B cell (primary cell): ENCODE measurements around the gene C16orf92. TPM values are rescaled to one million over a fixed set of nuclear protein-coding genes. Genes with fewer than 3 reads are reported as not detected.

Experiments
- ATAC-seq: fragments of 200-7000 bp; cut with Tn5 transposase; one replicate; pipeline ENCODE4 v1.10.0; 2021; ENCODE audit warnings: low read depth, mild to moderate bottlenecking, moderate number of reproducible peaks, moderate library complexity
- CTCF ChIA-PET: fragments of 350-600 bp; sonication (Branson Sonifier 250); formaldehyde crosslinking; loops from one replicate; lab custom pipeline; 2021; ENCODE audit warnings: antibody characterized with exemption, inconsistent platforms; lab: Charles Lee
- POLR2A ChIA-PET: fragments of 350-600 bp; sonication (Branson Sonifier 250); formaldehyde crosslinking; loops from one replicate; lab custom pipeline; 2021; ENCODE audit warnings: antibody characterized with exemption; lab: Charles Lee
- DNase-seq: peaks from one replicate; pipeline ENCODE4 v3.0.0; 2013
- H2AFZ ChIP-seq: 2 replicates; pipeline ENCODE4 v1.6.1; 2012; ENCODE audit warnings: mild to moderate bottlenecking, low read depth, low read length; ENCODE audit not compliant: insufficient read depth, poor library complexity, severe bottlenecking
- H3K27ac ChIP-seq, 2 donors: 1 replicate in 1 of 2; 2 replicates in 1 of 2; pipeline ENCODE4 v1.5.1; 2012 to 2013; ENCODE audit warnings: low read length in 2 of 2, mild to moderate bottlenecking in 2 of 2, moderate library complexity in 1 of 2
- H3K27me3 ChIP-seq, 4 experiments: fragments of 200-600 bp in 1 of 4; sonication (generic) in 1 of 4; replicated peaks in 1 of 4; 1 replicate in 2 of 4; 2 replicates in 2 of 4; pipeline versions ENCODE4 v1.6.1 to v1.7.0; 2013 to 2016; ENCODE audit warnings: low read length in 3 of 4, mild to moderate bottlenecking in 2 of 4, mixed read lengths in 1 of 4, moderate library complexity in 1 of 4; ENCODE audit not compliant: insufficient read depth in 4 of 4, control insufficient read depth in 3 of 4; ENCODE audit errors: control extremely low read depth in 1 of 4
- H3K36me3 ChIP-seq, 2 experiments: replicated peaks in 1 of 2; 1 replicate in 1 of 2; 2 replicates in 1 of 2; pipeline versions ENCODE4 v1.6.1 to v1.7.1; 2013; ENCODE audit warnings: low read length in 1 of 2; ENCODE audit not compliant: insufficient read depth in 2 of 2, control insufficient read depth in 1 of 2; ENCODE audit errors: control extremely low read depth in 1 of 2, extremely low read depth in 1 of 2
- H3K4me1 ChIP-seq, 2 donors: fragments of 200-600 bp in 1 of 2; sonication (generic) in 1 of 2; 1 replicate in 1 of 2; 2 replicates in 1 of 2; pipeline versions ENCODE4 v1.5.1 to v1.6.1; 2013 to 2017; ENCODE audit warnings: low read length in 2 of 2; ENCODE audit not compliant: control insufficient read depth in 2 of 2, insufficient read depth in 2 of 2
- H3K4me2 ChIP-seq: replicated peaks from 2 replicates; pipeline ENCODE3; 2012; ENCODE audit warnings: mild to moderate bottlenecking, low read depth, low read length; ENCODE audit not compliant: poor library complexity, severe bottlenecking
- H3K4me3 ChIP-seq, 5 experiments: fragments of 200-600 bp in 1 of 5; sonication (generic) in 1 of 5; 1 replicate in 3 of 5; 2 replicates in 2 of 5; pipeline versions ENCODE4 v1.5.1 to v1.7.0; 2011 to 2016; ENCODE audit warnings: low read length in 4 of 5, mild to moderate bottlenecking in 4 of 5, low read depth in 2 of 5, control low read depth in 1 of 5, moderate library complexity in 1 of 5; ENCODE audit not compliant: insufficient read depth in 1 of 5; ENCODE audit errors: control extremely low read depth in 1 of 5, extremely low read depth in 1 of 5
- H3K79me2 ChIP-seq: fragments of 200-600 bp; sonication (generic); one replicate; pipeline ENCODE4 v1.6.0; 2016; ENCODE audit warnings: low read length; ENCODE audit not compliant: control insufficient read depth, insufficient read depth
- H3K9ac ChIP-seq: fragments of 200-600 bp; sonication (generic); 2 replicates; pipeline ENCODE4 v1.6.1; 2017; ENCODE audit warnings: mild to moderate bottlenecking, low read length, moderate library complexity
- H3K9me3 ChIP-seq, 3 donors: one replicate each; pipeline versions ENCODE4 v1.6.1 to v1.7.1; 2013; ENCODE audit warnings: low read length in 2 of 3; ENCODE audit not compliant: control insufficient read depth in 2 of 3, insufficient read depth in 1 of 3; ENCODE audit errors: control extremely low read depth in 1 of 3
- H4K20me1 ChIP-seq: 2 replicates; pipeline ENCODE4 v1.6.0; 2012; ENCODE audit warnings: mild to moderate bottlenecking, low read length; ENCODE audit not compliant: insufficient read depth, control insufficient read depth, poor library complexity, severe bottlenecking
- H3K27ac Mint-ChIP-seq: one replicate; pipeline ENCODE4 v1.8.0; 2021; ENCODE audit warnings: mixed read lengths
- H3K27me3 Mint-ChIP-seq: one replicate; pipeline ENCODE4 v1.8.0; 2021; ENCODE audit warnings: mixed read lengths
- H3K4me1 Mint-ChIP-seq: one replicate; pipeline ENCODE4 v1.8.0; 2021; ENCODE audit warnings: mixed read lengths
- H3K4me3 Mint-ChIP-seq: one replicate; pipeline ENCODE4 v1.8.0; 2021; ENCODE audit warnings: mixed read lengths
- H3K9me3 Mint-ChIP-seq: one replicate; pipeline ENCODE4 v1.8.0; 2022; ENCODE audit warnings: mixed read lengths; ENCODE audit not compliant: insufficient read depth
- EZH2 ChIP-seq: IDR thresholded peaks from 2 replicates; pipeline ENCODE4 v1.6.1; 2012; ENCODE audit warnings: borderline replicate concordance, low read depth, mild to moderate bottlenecking, moderate library complexity, low read length; ENCODE audit not compliant: insufficient read depth, poor library complexity, severe bottlenecking
- WGBS: methylation state at CpG from one replicate; pipeline ENCODE4 v1.1.5; 2013; ENCODE audit warnings: missing lambda C conversion rate; ENCODE audit not compliant: insufficient coverage; 5-methylcytosine and 5-hydroxymethylcytosine counted together
- intact Hi-C: fragments of 100-400 bp; cut with micrococcal nuclease; formaldehyde crosslinking; loops from one replicate; pipeline ENCODE4 v1.10.0; 2022
- polyA plus RNA-seq: library from polyadenylated mRNA; depleted of rRNA; stranded (reverse); fragments of >200 nt; gene quantifications from 2 replicates; pipeline ENCODE4 v1.2.3, GENCODE V29; 2012
- total RNA-seq, 2 donors: library from RNA; stranded (reverse); fragments of 120-200 nt in 1 of 2; gene quantifications; 1 replicate in 1 of 2; 2 replicates in 1 of 2; pipeline versions ENCODE4 v1.2.3 to v1.2.4, GENCODE V29; 2013 to 2022
- TF ChIP-seq, protein P1 (sequence below): fragments of 200-600 bp; IDR thresholded peaks from one replicate; pipeline ENCODE4 v1.8.0; 2022; ENCODE audit warnings: antibody characterized with exemption, mild to moderate bottlenecking

C16orf92 gene
- total and polyA plus RNA-seq, 2 donors (not counting 1 experiment from before 2014, with no cell fraction given), result not detected

- H3K27ac Mint-ChIP-seq, result peak within 1 kb of the TSS; percentile 94
- peak; percentile 99 for ATAC-seq
- H3K4me2 ChIP-seq, result peak within 1 kb of the TSS; percentile 98
- H3K9me3 Mint-ChIP-seq, result no peaks in the 10 kb centered on the region
- H2AFZ ChIP-seq, result peak within 1 kb of the TSS; percentile 99
- peak within 1 kb of the TSS; percentile 73 to 79 for H3K27ac ChIP-seq
- CTCF ChIA-PET, result interaction anchor here (0.7 to 2.0 kb wide), 10 partner anchors 10 to 227 kb away, joined by 3 to 14 read pairs (median 4); partner anchors contain the start of genes KCTD13 and TMEM219
- peak within 1 kb of the TSS; percentile 90 for H3K9ac ChIP-seq
- POLR2A ChIA-PET, result interaction anchor here (0.6 to 1.5 kb wide), 9 partner anchors 12 to 775 kb away, joined by 3 to 16 read pairs (median 4); partner anchors contain the start of genes HIRIP3, KCTD13, TBX6 and TMEM219
- peak; percentile 98 for DNase-seq
- intact Hi-C loops, result loop anchor here (1.0 to 5.0 kb wide), 9 partner anchors 11 to 724 kb away; partner anchors contain the start of genes ALDOA, CDIPT, FBRS and INO80E
- peaks cover 16% of the 10 kb centered on the region for H4K20me1 ChIP-seq
- H3K9me3 ChIP-seq, result no peaks in the 10 kb centered on the region
- peaks cover 41% of the 10 kb centered on the region for H3K79me2 ChIP-seq
- H3K4me1 Mint-ChIP-seq, result peaks cover 36% of the 10 kb centered on the region
- TF ChIP-seq, protein P1, sequence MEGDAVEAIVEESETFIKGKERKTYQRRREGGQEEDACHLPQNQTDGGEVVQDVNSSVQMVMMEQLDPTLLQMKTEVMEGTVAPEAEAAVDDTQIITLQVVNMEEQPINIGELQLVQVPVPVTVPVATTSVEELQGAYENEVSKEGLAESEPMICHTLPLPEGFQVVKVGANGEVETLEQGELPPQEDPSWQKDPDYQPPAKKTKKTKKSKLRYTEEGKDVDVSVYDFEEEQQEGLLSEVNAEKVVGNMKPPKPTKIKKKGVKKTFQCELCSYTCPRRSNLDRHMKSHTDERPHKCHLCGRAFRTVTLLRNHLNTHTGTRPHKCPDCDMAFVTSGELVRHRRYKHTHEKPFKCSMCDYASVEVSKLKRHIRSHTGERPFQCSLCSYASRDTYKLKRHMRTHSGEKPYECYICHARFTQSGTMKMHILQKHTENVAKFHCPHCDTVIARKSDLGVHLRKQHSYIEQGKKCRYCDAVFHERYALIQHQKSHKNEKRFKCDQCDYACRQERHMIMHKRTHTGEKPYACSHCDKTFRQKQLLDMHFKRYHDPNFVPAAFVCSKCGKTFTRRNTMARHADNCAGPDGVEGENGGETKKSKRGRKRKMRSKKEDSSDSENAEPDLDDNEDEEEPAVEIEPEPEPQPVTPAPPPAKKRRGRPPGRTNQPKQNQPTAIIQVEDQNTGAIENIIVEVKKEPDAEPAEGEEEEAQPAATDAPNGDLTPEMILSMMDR, result no peak
- no peak for TF ChIP-seq EZH2
- H3K27me3 ChIP-seq, result no peaks in the 10 kb centered on the region
- WGBS, result 5% methylated on average over 75 of the region's 75 CpGs
- peak within 1 kb of the TSS; percentile 95 for H3K4me3 Mint-ChIP-seq
- peaks cover 31 to 38% of the 10 kb centered on the region in 2 donors for H3K4me1 ChIP-seq
- no peaks in the 10 kb centered on the region for H3K27me3 Mint-ChIP-seq
- H3K4me3 ChIP-seq, result peak within 1 kb of the TSS; percentile 79 to 100 (median 99)
- H3K36me3 ChIP-seq, result peaks cover 2 to 14% of the 10 kb centered on the region in 2 experiments
Measured at GRCh38 chr16:29973384-29974246, 49.4 kb upstream of the C16orf92 start, which contains the start of gene TAOK2. TSS of gene TAOK2 (plus strand) at chr16:29973868. CDS start at chr16:29977773, 3,905 bp downstream.
